ENCODE measurements around the gene C5AR1. TPM values are rescaled to one million over a fixed set of nuclear protein-coding genes. Genes with fewer than 3 reads are reported as not detected.

Gene C5AR1
- total RNA-seq, 1 donor from 2014 or later = not detected

GRCh38 chr19:47370045-47370611 lies 60.5 kb downstream of the C5AR1 start:
- DNase-seq = no peak

GRCh38 chr19:47371261-47371660 lies 61.6 kb downstream of the C5AR1 start:
- DNase-seq = no peak

Other genes with a start within 250 kb of the C5AR1 start
- 11.9 and 21.9 TPM in 2 replicates for gene ZC3H4, start 196.1 kb upstream of the C5AR1 start, total RNA-seq
- gene SAE1, start 179.0 kb upstream of the C5AR1 start, total RNA-seq = 168 and 236 TPM in 2 replicates
- gene BBC3, start 78.7 kb upstream of the C5AR1 start, total RNA-seq = 24.5 and 26.9 TPM in 2 replicates
- gene CCDC9, start 53.3 kb upstream of the C5AR1 start, total RNA-seq = 3.4 and 4.9 TPM in 2 replicates
- gene INAFM1, start 35.0 kb upstream of the C5AR1 start, total RNA-seq = 1.1 and 1.5 TPM in 2 replicates
- under 0.01 and 0.05 TPM in 2 replicates for gene C5AR2, start 22.3 kb downstream of the C5AR1 start, total RNA-seq
- gene DHX34, start 39.5 kb downstream of the C5AR1 start, total RNA-seq = 10.9 and 12.2 TPM in 2 replicates
- gene MEIS3, start 109.7 kb downstream of the C5AR1 start, total RNA-seq = 0.37 TPM in 1 of 2 replicates, not detected in the other
- gene SLC8A2, start 162.0 kb downstream of the C5AR1 start, total RNA-seq = 0.17 TPM in 1 of 2 replicates, not detected in the other
- gene KPTN, start 174.4 kb downstream of the C5AR1 start, total RNA-seq = 4.3 and 6.7 TPM in 2 replicates
- gene NAPA, start 205.2 kb downstream of the C5AR1 start, total RNA-seq = 80.3 and 99.1 TPM in 2 replicates

All from dermis blood vessel endothelial cell (primary cell).